Caco-2 (cell line): ENCODE data around the gene KIF2C. TPM values are rescaled to one million over a fixed set of nuclear protein-coding genes. Genes with fewer than 3 reads are reported as not detected.
A peak's percentile ranks its signal among the peaks of the same experiment; 100 is the strongest.

Experiments used
- BruUV-seq: library from RNA; stranded (reverse); fragments of 400-500 nt; replicated peaks from 2 replicates; lab custom pipeline; 2021; lab: Mats Ljungman, UMichigan
- CTCF ChIA-PET: fragments of 300-600 bp; sonication (Branson Sonifier 250); formaldehyde crosslinking; loops from one replicate; lab custom pipeline; 2022; ENCODE audit warnings: antibody characterized with exemption; lab: Charles Lee
- POLR2A ChIA-PET: fragments of 300-600 bp; sonication (Branson Sonifier 250); formaldehyde crosslinking; loops from one replicate; lab custom pipeline; 2022; ENCODE audit warnings: antibody characterized with exemption; lab: Charles Lee
- DNase-seq, 2 experiments: peaks; one replicate each; pipeline versions ENCODE4 v3.0.0 to v3.0.0-alpha.2; 2020 to 2022
- H3K27me3 ChIP-seq: replicated peaks from 2 replicates; pipeline ENCODE4 v1.6.0; 2011; ENCODE audit warnings: low read length; ENCODE audit not compliant: control insufficient read depth, insufficient read depth
- H3K36me3 ChIP-seq: 2 replicates; pipeline ENCODE4 v1.5.1; 2011; ENCODE audit warnings: low read length; ENCODE audit not compliant: control insufficient read depth, insufficient read depth
- H3K4me1 ChIP-seq: fragments of 250-450 bp; sonication (Bioruptor Pico); 2 replicates; pipeline ENCODE4 v1.5.1; 2020; ENCODE audit warnings: mild to moderate bottlenecking
- H3K4me3 ChIP-seq: 2 replicates; pipeline ENCODE4 v1.5.1; 2011; ENCODE audit warnings: low read depth, mild to moderate bottlenecking, control low read depth, low read length
- H3K9me3 ChIP-seq: fragments of 250-450 bp; sonication (Bioruptor Pico); 2 replicates; pipeline ENCODE4 v1.5.1; 2020; ENCODE audit warnings: mild to moderate bottlenecking, moderate library complexity
- H3K27ac Mint-ChIP-seq: one replicate; pipeline ENCODE4 v1.8.0; 2022; ENCODE audit warnings: mixed read lengths; ENCODE audit not compliant: unreplicated experiment
- H3K27me3 Mint-ChIP-seq: one replicate; pipeline ENCODE4 v1.8.0; 2022; ENCODE audit warnings: mixed read lengths; ENCODE audit not compliant: insufficient read depth, unreplicated experiment
- H3K36me3 Mint-ChIP-seq: one replicate; pipeline ENCODE4 v1.8.0; 2022; ENCODE audit warnings: mild to moderate bottlenecking, mixed read lengths; ENCODE audit not compliant: insufficient read depth, unreplicated experiment
- H3K4me1 Mint-ChIP-seq: one replicate; pipeline ENCODE4 v1.8.0; 2022; ENCODE audit warnings: low read depth, mixed read lengths; ENCODE audit not compliant: unreplicated experiment
- H3K4me3 Mint-ChIP-seq: one replicate; pipeline ENCODE4 v1.8.0; 2022; ENCODE audit warnings: mild to moderate bottlenecking, moderate library complexity, mixed read lengths; ENCODE audit not compliant: unreplicated experiment
- H3K9me3 Mint-ChIP-seq: one replicate; pipeline ENCODE4 v1.8.0; 2022; ENCODE audit warnings: mixed read lengths; ENCODE audit not compliant: unreplicated experiment
- CTCF ChIP-seq, 2 experiments: fragments of 200-600 bp in 1 of 2; IDR thresholded peaks; 1 replicate in 1 of 2; 2 replicates in 1 of 2; pipeline versions ENCODE4 v1.5.1 to v1.8.0; 2011 to 2022; ENCODE audit warnings: antibody characterized with exemption in 1 of 2, control low read depth in 1 of 2, inconsistent platforms in 1 of 2, low read depth in 1 of 2, low read length in 1 of 2, mild to moderate bottlenecking in 1 of 2, moderate library complexity in 1 of 2; ENCODE audit not compliant: insufficient read depth in 1 of 2, severe bottlenecking in 1 of 2, unreplicated experiment in 1 of 2
- intact Hi-C: fragments of 100-400 bp; cut with micrococcal nuclease; formaldehyde crosslinking; loops from one replicate; pipeline ENCODE4 v1.10.0; 2022; ENCODE audit not compliant: unreplicated experiment
- total RNA-seq: library from RNA; stranded (reverse); gene quantifications from 2 replicates; pipeline ENCODE4 v1.2.3, GENCODE V29; 2022

KIF2C gene
- total RNA-seq, 1 experiment from 2014 or later: 61.0 TPM

DNA sequence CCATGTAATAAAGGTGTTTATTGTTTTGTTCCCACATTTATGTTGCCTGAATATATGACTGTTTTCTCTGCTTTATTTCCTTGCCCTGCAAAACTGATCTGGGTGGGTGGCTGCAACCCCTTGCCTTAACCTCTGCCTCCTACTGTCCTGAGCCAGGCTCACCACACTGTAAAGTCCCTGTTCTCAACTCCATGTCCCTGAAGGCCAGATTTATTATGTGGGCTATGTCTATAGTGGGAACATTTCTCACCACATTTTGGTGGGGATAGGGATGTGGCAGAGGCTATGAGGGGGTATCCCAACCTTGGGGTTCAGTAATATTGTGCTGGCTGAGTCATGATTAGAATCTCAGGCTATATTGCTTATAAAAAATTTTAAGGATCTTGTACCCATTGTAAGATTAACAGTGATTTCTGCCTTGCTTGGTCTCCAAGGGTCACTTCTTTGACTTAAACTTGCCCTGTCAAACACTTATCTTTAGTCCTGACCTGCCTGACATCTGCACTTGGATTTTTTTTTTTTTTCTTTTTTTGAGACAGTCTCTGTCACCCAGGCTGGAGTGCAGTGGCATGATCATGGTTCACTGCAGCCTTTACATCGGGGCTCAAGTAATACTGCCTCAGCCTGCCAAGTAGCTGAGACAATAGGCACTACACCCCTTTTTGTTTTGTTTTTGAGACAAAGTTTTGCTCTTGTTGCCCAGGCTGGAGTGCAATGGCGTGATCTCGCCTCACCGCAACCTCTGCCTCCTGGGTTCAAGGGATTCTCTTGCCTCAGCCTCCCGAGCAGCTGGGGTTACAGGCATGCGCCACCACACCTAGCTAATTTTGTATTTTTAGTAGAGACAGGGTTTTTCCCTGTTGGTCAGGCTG lies 39.3 kb downstream of the KIF2C start:
- H3K27ac Mint-ChIP-seq: peak overlapping the region; percentile 35
- TF ChIP-seq CTCF (IDR thresholded peaks at IDR 0.05; ENCODE audit: insufficient read depth in 1 of 2, low read depth in 1 of 2, low read length in 1 of 2, severe bottlenecking in 1 of 2, unreplicated experiment in 1 of 2): no peak
- no TSS peak for BruUV-seq
- no peaks in the 10 kb centered on the region for H3K27me3 ChIP-seq
- H3K4me3 Mint-ChIP-seq: peak overlapping the region; percentile 55
- H3K9me3 Mint-ChIP-seq: no peaks in the 10 kb centered on the region
- H3K36me3 Mint-ChIP-seq: peaks cover 82% of the 10 kb centered on the region
- H3K9me3 ChIP-seq: no peaks in the 10 kb centered on the region
- no peak overlapping the region for H3K4me3 ChIP-seq
- intact Hi-C loops: no loop called here
- no peak for DNase-seq
- CTCF ChIA-PET: no interaction called here
- POLR2A ChIA-PET: no interaction called here
- peaks cover 6% of the 10 kb centered on the region for H3K4me1 ChIP-seq
- H3K27me3 Mint-ChIP-seq: no peaks in the 10 kb centered on the region
- no peaks in the 10 kb centered on the region for H3K4me1 Mint-ChIP-seq
- H3K36me3 ChIP-seq: peaks cover 4% of the 10 kb centered on the region

- Histone ChIP-seq H3K4me3 (no peak overlapping the region), H3K27me3 (no peaks in the 10 kb centered on the region), H3K9me3 (no peaks in the 10 kb centered on the region), H3K4me1 (peaks cover 3% of the 10 kb centered on the region), H3K36me3 (peaks cover 4% of the 10 kb centered on the region)
- no peaks in the 10 kb centered on the region for H3K9me3 Mint-ChIP-seq
- ChIA-PET CTCF (no interaction called here), POLR2A (interaction anchor here (0.5 to 1.4 kb wide), 5 partner anchors 11 to 164 kb away, joined by 3 to 9 read pairs (median 3); no protein-coding TSS in a partner anchor)
- peaks cover 73% of the 10 kb centered on the region for H3K36me3 Mint-ChIP-seq
- no peak for TF ChIP-seq CTCF (IDR thresholded peaks at IDR 0.05; ENCODE audit: insufficient read depth in 1 of 2, low read depth in 1 of 2, low read length in 1 of 2, severe bottlenecking in 1 of 2, unreplicated experiment in 1 of 2)
- DNase-seq: no peak
- no peaks in the 10 kb centered on the region for H3K4me1 Mint-ChIP-seq
- intact Hi-C loops: no loop called here
- H3K27me3 Mint-ChIP-seq: no peaks in the 10 kb centered on the region
- H3K27ac Mint-ChIP-seq: no peak overlapping the region
- no peak overlapping the region for H3K4me3 Mint-ChIP-seq
- no TSS peak for BruUV-seq
These were observed 41.0 kb downstream of the KIF2C start for GRCh38 chr1:44780583-44781121.

GRCh38 chr1:44783697-44784093 lies 44.1 kb downstream of the KIF2C start:
- POLR2A ChIA-PET: interaction anchor here (1.2 kb wide), 1 partner anchor 17 kb away, joined by 6 read pairs; the partner anchor contains the start of gene PLK3
- Histone ChIP-seq H3K9me3 (no peaks in the 10 kb centered on the region), H3K27me3 (no peaks in the 10 kb centered on the region), H3K4me3 (no peak overlapping the region), H3K36me3 (no peaks in the 10 kb centered on the region), H3K4me1 (no peaks in the 10 kb centered on the region)
- no peaks in the 10 kb centered on the region for H3K4me1 Mint-ChIP-seq
- CTCF ChIA-PET: no interaction called here
- BruUV-seq: no TSS peak
- DNase-seq: no peak
- intact Hi-C loops: no loop called here
- no peak for TF ChIP-seq CTCF (IDR thresholded peaks at IDR 0.05; ENCODE audit: insufficient read depth in 1 of 2, low read depth in 1 of 2, low read length in 1 of 2, severe bottlenecking in 1 of 2, unreplicated experiment in 1 of 2)
- peaks cover 43% of the 10 kb centered on the region for H3K36me3 Mint-ChIP-seq
- H3K9me3 Mint-ChIP-seq: no peaks in the 10 kb centered on the region
- H3K27me3 Mint-ChIP-seq: no peaks in the 10 kb centered on the region
- no peak overlapping the region for H3K4me3 Mint-ChIP-seq
- no peak overlapping the region for H3K27ac Mint-ChIP-seq
